SU-DHL-6 (cell line): ENCODE data around the gene NSMCE3.

Source experiments
- CTCF ChIP-seq: fragments of 200-600 bp; sonication (generic); IDR thresholded peaks from one replicate; pipeline ENCODE4 v1.5.1; 2017; ENCODE audit warnings: antibody characterized with exemption, mild to moderate bottlenecking, low read length, moderate library complexity; ENCODE audit not compliant: insufficient read depth, poor library complexity, severe bottlenecking
- EZH2phosphoT487 ChIP-seq: fragments of 200-600 bp; sonication (generic), shearing (Covaris generic); conservative IDR thresholded peaks from 2 replicates; pipeline ENCODE4 v1.6.1; 2018; ENCODE audit warnings: mild to moderate bottlenecking, antibody characterized with exemption, low read length, moderate library complexity, mixed read lengths

GRCh38 chr15:29239395-29239794 lies 30.2 kb downstream of the NSMCE3 start:
- TF ChIP-seq CTCF (no peak), EZH2phosphoT487 (no peak)
